Panc1 (cell line): ENCODE data around the gene CES5A. TPM values are rescaled to one million over a fixed set of nuclear protein-coding genes. Genes with fewer than 3 reads are reported as not detected.

Experiments
- ATAC-seq: fragments of 200-7000 bp; cut with Tn5 transposase; 2 replicates; pipeline ENCODE4 v1.9.1; 2020; ENCODE audit warnings: mild to moderate bottlenecking, moderate library complexity
- BruUV-seq: library from RNA; stranded (reverse); fragments of 400-500 nt; replicated peaks from 2 replicates; lab custom pipeline; 2021; lab: Mats Ljungman, UMichigan
- CTCF ChIA-PET: fragments of 300-600 bp; sonication (Branson Sonifier 250); formaldehyde crosslinking; loops from one replicate; lab custom pipeline; 2022; ENCODE audit warnings: antibody characterized with exemption; lab: Charles Lee
- POLR2A ChIA-PET: fragments of 300-600 bp; sonication (Branson Sonifier 250); formaldehyde crosslinking; loops from one replicate; lab custom pipeline; 2022; ENCODE audit warnings: antibody characterized with exemption; lab: Charles Lee
- DNase-seq: peaks from one replicate; pipeline ENCODE4 v3.0.0-alpha.2; 2010; ENCODE audit warnings: low read depth, low spot score
- H3K27ac ChIP-seq: 2 replicates; pipeline ENCODE4 v1.5.1; 2011; ENCODE audit warnings: mild to moderate bottlenecking, low read length, inconsistent platforms
- H3K27me3 ChIP-seq: fragments of 200-500 bp; sonication (Bioruptor generic); 2 replicates; pipeline ENCODE4 v1.6.0; 2014; ENCODE audit warnings: low read length, inconsistent platforms; ENCODE audit not compliant: control insufficient read depth, insufficient read depth
- H3K36me3 ChIP-seq: fragments of 200-500 bp; sonication (Bioruptor generic); 2 replicates; pipeline ENCODE4 v1.5.1; 2014; ENCODE audit warnings: inconsistent platforms, mild to moderate bottlenecking, low read length, moderate library complexity; ENCODE audit not compliant: control insufficient read depth, insufficient read depth
- H3K4me1 ChIP-seq: 2 replicates; pipeline ENCODE4 v1.5.1; 2011; ENCODE audit warnings: inconsistent platforms, mild to moderate bottlenecking, low read length, moderate library complexity; ENCODE audit not compliant: control insufficient read depth, insufficient read depth
- H3K4me3 ChIP-seq, 2 experiments: 2 replicates each; pipeline ENCODE4 v1.5.1; 2011 to 2012; ENCODE audit warnings: low read depth in 2 of 2, low read length in 2 of 2, mild to moderate bottlenecking in 2 of 2, inconsistent platforms in 1 of 2, moderate library complexity in 1 of 2
- H3K9me3 ChIP-seq: fragments of 200-500 bp; sonication (Bioruptor generic); 2 replicates; pipeline ENCODE4 v1.5.1; 2014; ENCODE audit warnings: low read depth, mild to moderate bottlenecking, inconsistent platforms, low read length, moderate library complexity; ENCODE audit not compliant: control insufficient read depth, insufficient read depth
- POLR2AphosphoS5 ChIP-seq: IDR thresholded peaks from 2 replicates; pipeline ENCODE4 v1.6.1; 2012; ENCODE audit warnings: mild to moderate bottlenecking, low read depth, low read length, moderate library complexity
- SIN3A ChIP-seq: IDR thresholded peaks from 2 replicates; pipeline ENCODE4 v1.6.1; 2012; ENCODE audit warnings: low read depth, mild to moderate bottlenecking, low read length, moderate library complexity, borderline replicate concordance; ENCODE audit not compliant: insufficient read depth
- TCF7L2 ChIP-seq: IDR thresholded peaks from 2 replicates; pipeline ENCODE4 v1.6.1; 2011; ENCODE audit warnings: mild to moderate bottlenecking, low read depth, low read length, inconsistent platforms
- in situ Hi-C: cut with HindIII; loops from 2 replicates; pipeline ENCODE4 v1.10.0; 2016; ENCODE audit warnings: low sequenced_read_pairs, low pct_unique_long_range_greater_than_20kb
- intact Hi-C: fragments of 100-400 bp; cut with micrococcal nuclease; formaldehyde crosslinking; loops from one replicate; pipeline ENCODE4 v1.10.0; 2022; ENCODE audit not compliant: unreplicated experiment
- total RNA-seq: library from RNA; stranded (reverse); gene quantifications from one replicate; pipeline ENCODE4 v1.2.1, GENCODE V29; 2021; ENCODE audit not compliant: unreplicated experiment
- TF ChIP-seq, protein P1 (sequence below), 2 experiments: IDR thresholded peaks; 2 replicates each; pipeline ENCODE4 v1.6.1; 2011 to 2012; ENCODE audit warnings: low read depth in 2 of 2, control low read depth in 1 of 2, low read length in 1 of 2, mild to moderate bottlenecking in 1 of 2, moderate library complexity in 1 of 2; ENCODE audit not compliant: insufficient read depth in 1 of 2
- TF ChIP-seq, protein P2 (sequence below): fragments of 450-650 bp; IDR thresholded peaks from 2 replicates; pipeline ENCODE4 v1.5.1; 2017; ENCODE audit warnings: mild to moderate bottlenecking

The CES5A gene
- total RNA-seq, 1 experiment from 2014 or later = not detected

DNA sequence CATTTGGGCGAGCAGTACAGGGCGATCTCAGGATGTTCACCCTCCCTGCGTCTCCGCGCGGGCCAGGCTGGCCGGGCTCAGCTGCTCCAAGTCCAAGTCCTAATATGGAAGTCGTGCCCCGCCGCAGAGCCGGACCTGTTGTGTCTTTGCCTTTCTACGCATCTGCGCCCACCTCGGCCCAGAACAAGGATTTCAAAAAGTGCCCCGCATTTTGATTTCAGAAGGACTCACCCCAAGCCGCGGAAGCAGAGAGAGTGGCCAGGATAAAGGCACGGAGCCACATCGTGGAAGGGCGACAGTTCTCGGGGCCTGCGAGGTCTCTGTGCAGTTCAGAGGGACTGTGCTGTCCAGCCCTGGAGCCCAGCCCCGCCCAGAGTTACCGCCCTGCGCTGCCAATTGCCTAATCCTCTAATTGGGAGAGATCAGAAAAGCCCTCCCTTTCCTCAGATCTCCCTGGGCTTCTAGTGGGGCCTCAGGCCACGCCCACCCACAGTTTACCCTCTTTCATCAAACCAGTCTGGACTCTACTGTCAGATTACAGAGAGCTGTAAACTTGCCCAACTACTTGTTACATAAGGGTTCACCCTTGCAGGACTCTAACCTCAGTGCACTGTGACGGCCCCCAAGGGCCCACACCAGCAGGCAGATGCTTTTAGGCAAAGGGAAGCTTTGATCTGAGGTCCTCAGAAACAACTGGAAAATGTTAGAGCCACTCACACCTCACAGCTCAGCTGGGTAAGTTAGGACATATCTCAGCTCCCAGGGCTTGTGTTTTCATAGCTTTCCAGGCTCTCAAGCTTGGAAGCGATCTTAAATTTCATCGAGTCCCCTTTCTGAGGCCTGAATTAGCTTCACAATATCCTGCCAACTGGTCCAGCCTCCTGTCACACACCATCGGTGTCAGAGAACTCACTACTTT, 42.1 kb downstream of the CES5A start, which contains the start of gene CES1:
Gene CES1 (minus strand): TSS at position 324 of the 919 bp plus-strand sequence. CDS start 41 bp downstream, at position 283.
- no TSS peak for BruUV-seq
- Histone ChIP-seq H3K27me3 (no peaks in the 10 kb centered on the region), H3K36me3 (no peaks in the 10 kb centered on the region), H3K9me3 (no peaks in the 10 kb centered on the region), H3K27ac (no peak within 1 kb of the TSS), H3K4me3 (peak within 1 kb of the TSS; percentile 21 to 33), H3K4me1 (no peaks in the 10 kb centered on the region)
- ChIA-PET POLR2A (no interaction called here), CTCF (interaction anchor here (0.7 kb wide), 1 partner anchor 368 kb away, joined by 5 read pairs; no protein-coding TSS in a partner anchor)
- ATAC-seq (peak; percentile 76), DNase-seq (no peak)
- intact Hi-C loops = no loop called here
- in situ Hi-C loops = loop anchor here (25.0 kb wide), 1 partner anchor 121 kb away; no protein-coding TSS in a partner anchor
- TF ChIP-seq POLR2AphosphoS5 (no peak), TCF7L2 (no peak), SIN3A (no peak)
- TF ChIP-seq, protein P1, sequence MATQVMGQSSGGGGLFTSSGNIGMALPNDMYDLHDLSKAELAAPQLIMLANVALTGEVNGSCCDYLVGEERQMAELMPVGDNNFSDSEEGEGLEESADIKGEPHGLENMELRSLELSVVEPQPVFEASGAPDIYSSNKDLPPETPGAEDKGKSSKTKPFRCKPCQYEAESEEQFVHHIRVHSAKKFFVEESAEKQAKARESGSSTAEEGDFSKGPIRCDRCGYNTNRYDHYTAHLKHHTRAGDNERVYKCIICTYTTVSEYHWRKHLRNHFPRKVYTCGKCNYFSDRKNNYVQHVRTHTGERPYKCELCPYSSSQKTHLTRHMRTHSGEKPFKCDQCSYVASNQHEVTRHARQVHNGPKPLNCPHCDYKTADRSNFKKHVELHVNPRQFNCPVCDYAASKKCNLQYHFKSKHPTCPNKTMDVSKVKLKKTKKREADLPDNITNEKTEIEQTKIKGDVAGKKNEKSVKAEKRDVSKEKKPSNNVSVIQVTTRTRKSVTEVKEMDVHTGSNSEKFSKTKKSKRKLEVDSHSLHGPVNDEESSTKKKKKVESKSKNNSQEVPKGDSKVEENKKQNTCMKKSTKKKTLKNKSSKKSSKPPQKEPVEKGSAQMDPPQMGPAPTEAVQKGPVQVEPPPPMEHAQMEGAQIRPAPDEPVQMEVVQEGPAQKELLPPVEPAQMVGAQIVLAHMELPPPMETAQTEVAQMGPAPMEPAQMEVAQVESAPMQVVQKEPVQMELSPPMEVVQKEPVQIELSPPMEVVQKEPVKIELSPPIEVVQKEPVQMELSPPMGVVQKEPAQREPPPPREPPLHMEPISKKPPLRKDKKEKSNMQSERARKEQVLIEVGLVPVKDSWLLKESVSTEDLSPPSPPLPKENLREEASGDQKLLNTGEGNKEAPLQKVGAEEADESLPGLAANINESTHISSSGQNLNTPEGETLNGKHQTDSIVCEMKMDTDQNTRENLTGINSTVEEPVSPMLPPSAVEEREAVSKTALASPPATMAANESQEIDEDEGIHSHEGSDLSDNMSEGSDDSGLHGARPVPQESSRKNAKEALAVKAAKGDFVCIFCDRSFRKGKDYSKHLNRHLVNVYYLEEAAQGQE (IDR thresholded peaks at IDR 0.05; ENCODE audit: insufficient read depth in 1 of 2, low read depth in 2 of 2, low read length in 1 of 2) = no peak
- TF ChIP-seq, protein P2, sequence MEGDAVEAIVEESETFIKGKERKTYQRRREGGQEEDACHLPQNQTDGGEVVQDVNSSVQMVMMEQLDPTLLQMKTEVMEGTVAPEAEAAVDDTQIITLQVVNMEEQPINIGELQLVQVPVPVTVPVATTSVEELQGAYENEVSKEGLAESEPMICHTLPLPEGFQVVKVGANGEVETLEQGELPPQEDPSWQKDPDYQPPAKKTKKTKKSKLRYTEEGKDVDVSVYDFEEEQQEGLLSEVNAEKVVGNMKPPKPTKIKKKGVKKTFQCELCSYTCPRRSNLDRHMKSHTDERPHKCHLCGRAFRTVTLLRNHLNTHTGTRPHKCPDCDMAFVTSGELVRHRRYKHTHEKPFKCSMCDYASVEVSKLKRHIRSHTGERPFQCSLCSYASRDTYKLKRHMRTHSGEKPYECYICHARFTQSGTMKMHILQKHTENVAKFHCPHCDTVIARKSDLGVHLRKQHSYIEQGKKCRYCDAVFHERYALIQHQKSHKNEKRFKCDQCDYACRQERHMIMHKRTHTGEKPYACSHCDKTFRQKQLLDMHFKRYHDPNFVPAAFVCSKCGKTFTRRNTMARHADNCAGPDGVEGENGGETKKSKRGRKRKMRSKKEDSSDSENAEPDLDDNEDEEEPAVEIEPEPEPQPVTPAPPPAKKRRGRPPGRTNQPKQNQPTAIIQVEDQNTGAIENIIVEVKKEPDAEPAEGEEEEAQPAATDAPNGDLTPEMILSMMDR = no peak

DNA sequence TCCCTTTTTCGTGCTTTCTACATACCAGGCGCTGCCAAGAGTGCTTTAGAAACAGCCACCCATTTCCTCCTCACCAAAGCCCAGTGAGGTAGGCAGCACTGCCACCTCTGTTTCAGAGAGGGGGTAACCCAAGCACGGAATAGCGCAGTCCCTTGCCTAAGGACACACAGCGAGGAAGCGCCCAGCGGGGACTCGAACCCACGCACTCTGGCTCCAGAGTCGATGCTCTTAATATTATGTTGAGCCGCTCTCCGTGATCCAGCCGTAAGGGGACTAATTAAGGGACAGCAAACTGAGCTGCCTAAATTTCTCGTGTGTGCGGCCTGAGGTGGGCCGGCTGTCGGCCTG, 42.8 kb downstream of the CES5A start:
- no peaks in the 10 kb centered on the region for H3K27me3 ChIP-seq
- TF ChIP-seq TCF7L2 (no peak), POLR2AphosphoS5 (no peak), SIN3A (no peak)
- TF ChIP-seq, protein P2 = no peak
- TF ChIP-seq, protein P1 (IDR thresholded peaks at IDR 0.05; ENCODE audit: insufficient read depth in 1 of 2, low read depth in 2 of 2, low read length in 1 of 2) = no peak
- POLR2A ChIA-PET = no interaction called here
- H3K27ac ChIP-seq = no peak overlapping the region
- no peak for DNase-seq
- in situ Hi-C loops (loop anchor here (25.0 kb wide), 1 partner anchor 120 kb away; no protein-coding TSS in a partner anchor), intact Hi-C loops (no loop called here)
- CTCF ChIA-PET = interaction anchor here (0.7 kb wide), 1 partner anchor 368 kb away, joined by 5 read pairs; no protein-coding TSS in a partner anchor
- no peaks in the 10 kb centered on the region for H3K9me3 ChIP-seq
- no peaks in the 10 kb centered on the region for H3K36me3 ChIP-seq
- H3K4me3 ChIP-seq = peak overlapping the region; percentile 21 to 33
- ATAC-seq = peak; percentile 27; the same call in 1 of the 2 replicates
- no TSS peak for BruUV-seq
- H3K4me1 ChIP-seq = no peaks in the 10 kb centered on the region
